ENCODE results near the gene LGMN.
A peak's percentile ranks its signal among the peaks of the same experiment; 100 is the strongest.
"Not testable (repeated sequence)": the region's sequence is repeated elsewhere in the genome, so short reads cannot be mapped to it uniquely, and the experiment has no call there.

LGMN gene

GRCh38 chr14:92748259-92749016 is at the start of gene LGMN:
Gene LGMN (minus strand): TSS chr14:92748627. CDS start chr14:92732786, 15,841 bp downstream.
- no peak for DNase-seq

GRCh38 chr14:92794961-92795360 is 46.5 kb upstream of the LGMN start:
- no peak for DNase-seq

DNA sequence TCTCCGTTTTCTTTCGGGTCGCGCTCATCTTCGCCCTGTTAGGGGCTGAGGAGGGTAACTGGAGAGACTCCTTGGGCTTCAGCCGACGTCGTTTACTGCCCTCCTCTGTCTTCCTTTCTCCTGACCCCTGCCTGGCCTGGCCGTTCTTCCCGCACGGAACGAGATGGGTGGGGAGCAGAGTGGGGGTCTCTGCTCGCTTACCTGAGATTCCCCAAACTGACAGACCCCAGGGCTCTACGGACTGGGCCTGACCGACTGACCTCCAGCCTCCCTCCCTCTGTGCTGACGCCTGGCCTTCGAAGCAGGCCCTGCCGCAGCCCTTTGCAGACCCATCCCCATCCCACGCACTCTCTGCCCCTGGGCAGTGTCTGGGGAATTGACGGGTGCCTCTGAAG is 46.1 kb upstream of the LGMN start:
- no peak for DNase-seq

DNA sequence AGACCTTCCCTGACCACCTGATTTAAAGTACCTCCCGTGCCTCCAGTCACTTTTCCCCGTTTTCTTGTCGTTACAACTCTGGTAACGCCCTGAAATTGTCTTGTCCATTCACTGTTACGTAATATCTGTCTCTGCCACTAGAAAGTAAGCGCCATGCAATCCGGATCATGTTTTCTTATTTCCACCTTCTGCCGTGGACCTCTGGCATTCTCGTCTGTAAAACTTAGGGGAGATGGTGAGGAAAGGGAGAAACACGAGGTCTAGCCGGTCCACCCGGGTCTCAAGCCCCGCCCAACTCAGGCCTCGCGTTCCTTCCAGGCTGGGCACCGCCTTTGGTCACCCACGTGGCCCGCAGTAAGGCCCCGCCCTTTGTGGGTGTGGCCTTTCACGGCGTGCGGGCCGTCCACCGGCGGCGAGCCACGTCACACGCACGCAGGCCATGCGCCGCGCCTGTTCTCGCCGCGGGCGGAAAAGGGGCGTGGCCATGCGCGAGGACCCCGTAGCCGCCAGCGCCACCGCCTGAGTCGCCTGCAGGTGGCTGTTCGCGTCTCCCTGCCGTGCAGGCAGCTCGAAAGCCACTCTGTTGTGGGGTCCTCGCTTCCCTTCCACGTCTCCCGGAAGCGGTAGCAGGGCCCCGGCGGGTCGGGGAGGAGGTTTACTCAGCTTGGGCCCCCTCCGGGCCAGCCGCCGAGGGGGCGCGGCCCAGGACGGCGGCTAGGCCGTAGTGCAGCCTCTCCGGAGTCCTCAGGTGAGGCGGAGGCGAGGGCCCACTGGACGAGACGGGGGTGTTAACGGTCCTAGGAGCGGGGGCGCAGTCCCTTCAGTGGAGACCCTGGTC is 45.5 kb upstream of the LGMN start, which contains the start of gene GOLGA5:
TSS of gene GOLGA5 (plus strand) at position 597 of the 838 bp plus-strand sequence. CDS start 3,133 bp downstream, outside the sequence.
- DNase-seq: peak; percentile 97 to 99

DNA sequence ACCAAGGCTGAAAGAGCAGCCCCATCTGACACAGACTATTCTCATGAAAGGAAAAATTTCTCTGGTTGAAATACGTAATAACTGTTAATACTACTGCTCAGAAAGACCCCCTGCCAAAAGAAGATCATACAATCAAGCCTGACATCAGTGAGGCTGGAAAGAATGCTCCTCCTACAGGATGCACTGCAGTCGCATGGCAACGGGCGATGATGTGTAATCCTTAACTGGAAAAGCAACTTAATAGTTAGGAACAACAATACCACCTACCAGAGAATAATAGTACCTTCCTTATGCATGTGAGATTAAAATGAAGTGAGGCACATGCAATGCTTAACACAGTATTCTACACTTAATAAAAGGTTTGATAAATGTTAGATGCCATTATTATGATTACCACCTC is 44.5 kb upstream of the LGMN start:
- DNase-seq: no peak

DNA sequence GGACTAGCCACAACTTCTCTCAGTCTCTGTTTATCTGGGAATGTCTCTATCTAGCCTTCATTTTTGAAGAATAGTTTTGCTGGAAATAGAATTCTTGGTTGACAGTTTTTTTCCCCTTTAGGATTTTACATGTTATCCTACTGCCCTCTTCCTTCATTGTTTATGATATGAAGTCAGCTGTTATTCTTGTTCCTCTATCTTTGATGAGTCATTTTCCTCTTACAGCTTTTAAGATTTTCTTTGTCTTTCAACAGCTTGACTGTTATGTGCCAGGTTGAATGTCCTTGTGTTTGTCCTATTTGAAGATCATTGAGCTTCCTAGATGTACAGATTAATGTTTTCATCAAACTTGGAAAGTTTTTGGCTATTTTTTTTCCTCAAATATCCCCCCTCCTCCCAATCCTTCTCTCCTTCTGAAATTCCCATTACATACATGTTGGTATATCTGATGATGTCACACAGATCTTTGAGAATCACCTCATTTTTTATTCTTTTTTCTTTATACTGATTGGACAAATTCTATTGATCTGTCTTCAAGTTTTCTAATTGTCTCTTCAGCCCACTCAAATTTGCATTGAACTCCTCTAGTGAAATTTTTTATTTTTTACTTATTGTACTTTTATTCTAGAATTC is 41.1 kb upstream of the LGMN start:
- DNase-seq: no peak

GRCh38 chr14:92787554-92787953 is 39.1 kb upstream of the LGMN start:
- no peak for DNase-seq

DNA sequence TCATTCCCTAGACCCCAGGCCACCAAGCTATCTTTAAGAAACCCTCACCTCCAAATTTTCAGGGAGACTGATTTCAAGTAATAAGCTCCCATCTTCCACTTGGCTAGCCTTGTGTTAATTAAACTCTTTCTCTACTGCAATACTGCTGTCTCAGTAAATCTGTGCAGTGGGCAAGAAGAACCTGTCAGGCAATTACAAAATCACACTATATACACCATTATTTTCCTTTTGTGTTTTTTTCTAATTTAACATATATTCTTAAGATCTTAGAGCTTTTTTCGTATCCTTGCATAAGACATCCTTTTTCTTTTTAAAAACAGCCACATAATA is 38.0 kb upstream of the LGMN start:
- no peak for DNase-seq

GRCh38 chr14:92785667-92786426 is 37.4 kb upstream of the LGMN start:
- no peak for DNase-seq

GRCh38 chr14:92783813-92784431 is 35.5 kb upstream of the LGMN start:
- DNase-seq: peak; percentile 60 to 68

- DNase-seq: no peak
Observed at GRCh38 chr14:92781350-92781749, 32.9 kb upstream of the LGMN start.

GRCh38 chr14:92780444-92781232 is 32.2 kb upstream of the LGMN start:
- DNase-seq: no peak

DNA sequence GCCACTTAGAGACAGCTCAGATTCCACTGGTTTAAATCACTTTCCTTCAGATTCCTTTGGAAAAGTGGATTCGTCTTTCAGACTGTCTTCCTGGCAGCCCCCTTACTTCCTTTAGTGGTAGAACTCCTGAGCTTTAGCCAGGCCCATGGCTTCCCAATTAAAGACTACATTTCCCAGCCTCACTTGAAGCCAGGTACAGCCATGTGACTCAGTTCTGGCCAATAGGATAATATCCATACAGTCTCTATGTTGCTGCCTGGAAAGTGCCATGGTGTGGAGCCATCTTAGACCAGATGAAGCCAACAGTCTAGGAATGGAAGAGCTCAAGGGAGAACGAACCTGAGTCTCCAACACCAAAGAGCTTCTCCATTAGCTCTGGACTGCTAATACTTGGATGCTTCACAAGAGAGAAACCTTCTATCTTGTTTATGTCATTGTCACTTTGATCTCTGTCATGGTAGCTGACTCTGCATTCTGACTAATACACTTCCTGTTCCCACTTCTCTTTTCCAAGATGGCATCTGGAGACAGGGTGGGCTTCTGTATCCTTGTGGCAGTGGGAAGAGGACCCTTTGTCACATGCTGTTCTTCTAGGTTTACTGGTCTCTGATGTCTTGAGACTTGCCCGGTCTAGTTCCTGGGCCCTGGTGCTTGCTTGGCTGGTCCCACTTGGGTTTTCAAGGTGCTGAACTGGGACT is 30.6 kb upstream of the LGMN start:
- not testable (repeated sequence) for DNase-seq

- DNase-seq: not testable (repeated sequence)
Observed at GRCh38 chr14:92775292-92775691, 26.9 kb upstream of the LGMN start.

DNA sequence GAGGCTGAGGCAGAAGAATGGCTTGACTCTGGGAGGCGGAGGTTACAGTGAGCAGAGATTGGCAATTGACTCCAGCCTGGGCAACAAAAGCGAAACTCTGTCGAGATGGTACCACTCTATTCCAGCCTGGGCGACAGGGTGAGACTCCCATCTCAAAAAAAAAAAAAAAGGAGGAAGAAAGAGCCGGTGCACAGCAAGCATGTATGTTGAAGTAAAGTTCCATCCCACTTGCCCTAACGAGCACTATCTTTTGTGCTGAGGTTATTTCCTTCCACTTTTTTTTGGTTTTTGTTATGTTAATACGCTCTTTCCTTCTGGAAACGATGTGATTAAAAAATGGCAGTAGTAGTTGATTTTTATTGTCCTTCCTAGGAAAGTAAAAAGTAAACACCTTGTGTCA is 26.1 kb upstream of the LGMN start:
- no peak for DNase-seq

- no peak for DNase-seq
Observed at GRCh38 chr14:92770484-92770883, 22.1 kb upstream of the LGMN start.

DNA sequence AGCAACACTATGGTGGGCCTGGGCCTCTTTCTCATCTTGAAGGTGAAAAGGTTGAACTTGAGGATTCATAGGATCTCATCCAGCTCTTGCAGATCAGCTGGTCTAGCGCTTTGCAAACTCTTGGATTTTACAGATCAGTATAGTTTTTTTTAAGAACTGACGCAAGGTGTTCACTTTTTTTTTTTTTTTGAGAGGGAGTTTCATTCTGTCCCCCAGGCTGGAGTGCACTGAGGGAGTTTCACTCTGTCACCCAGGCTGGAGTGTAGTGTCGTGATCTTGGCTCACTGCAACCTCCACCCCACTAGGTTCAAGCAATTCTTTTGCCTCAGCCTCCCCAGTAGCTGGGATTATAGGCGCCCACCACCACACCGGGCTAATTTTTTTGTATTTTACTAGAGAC is 20.4 kb upstream of the LGMN start:
- no peak for DNase-seq

- DNase-seq: not testable (repeated sequence)
Observed at GRCh38 chr14:92768236-92768635, 19.8 kb upstream of the LGMN start.

DNA sequence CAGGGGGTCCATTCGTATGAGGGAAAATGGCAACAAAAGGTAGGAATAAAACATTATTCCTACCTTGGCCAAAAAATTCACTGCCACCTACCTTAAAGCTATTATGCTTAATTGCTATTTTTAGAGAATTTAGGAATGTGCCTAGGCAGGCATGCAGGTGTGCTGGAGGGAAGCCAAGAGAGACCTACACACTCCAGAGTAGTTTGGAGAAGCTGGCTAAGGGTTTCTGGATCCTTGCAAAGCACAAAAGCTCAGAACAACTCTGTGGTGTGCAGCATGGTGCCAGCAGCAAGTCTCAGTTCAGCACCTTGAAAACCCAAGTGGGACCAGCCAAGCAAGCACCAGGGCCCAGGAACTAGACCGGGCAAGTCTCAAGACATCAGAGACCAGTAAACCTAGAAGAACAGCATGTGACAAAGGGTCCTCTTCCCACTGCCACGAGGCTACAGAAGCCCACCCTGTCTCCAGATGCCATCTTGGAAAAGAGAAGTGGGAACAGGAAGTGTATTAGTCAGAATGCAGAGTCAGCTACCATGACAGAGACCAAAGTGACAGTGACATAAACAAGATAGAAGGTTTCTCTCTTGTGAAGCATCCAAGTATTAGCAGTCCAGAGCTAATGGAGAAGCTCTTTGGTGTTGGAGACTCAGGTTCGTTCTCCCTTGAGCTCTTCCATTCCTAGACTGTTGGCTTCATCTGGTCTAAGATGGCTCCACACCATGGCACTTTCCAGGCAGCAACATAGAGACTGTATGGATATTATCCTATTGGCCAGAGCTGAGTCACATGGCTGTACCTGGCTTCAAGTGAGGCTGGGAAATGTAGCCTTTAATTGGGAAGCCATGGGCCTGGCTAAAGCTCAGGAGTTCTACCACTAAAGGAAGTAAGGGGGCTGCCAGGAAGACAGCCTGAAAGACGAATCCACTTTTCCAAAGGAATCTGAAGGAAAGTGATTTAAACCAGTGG is 15.5 kb upstream of the LGMN start:
- DNase-seq: not testable (repeated sequence)

DNA sequence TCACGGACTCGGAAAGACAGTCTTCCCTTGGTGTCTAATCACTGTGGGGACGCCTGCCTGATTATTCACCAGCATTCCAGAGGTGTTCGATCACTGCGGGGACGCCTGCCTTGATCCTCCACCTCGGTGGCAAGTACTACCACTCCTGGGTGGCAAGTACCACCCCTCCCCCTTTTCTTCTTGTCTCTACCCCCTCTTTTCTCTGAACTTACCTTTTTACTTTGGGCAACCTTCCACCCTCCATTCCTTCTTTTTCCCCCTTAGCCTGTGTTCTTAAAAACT is 12.0 kb upstream of the LGMN start:
- DNase-seq: no peak

All from AML-193 (cell line).